PFSK-1 (cell line): Measurements from ENCODE around the gene JPH3.

Experiments
- POLR2AphosphoS5 ChIP-seq: IDR thresholded peaks from 2 replicates; pipeline ENCODE4 v1.6.1; 2012; ENCODE audit warnings: low read depth, mild to moderate bottlenecking, control low read depth, low read length, moderate library complexity
- SIN3A ChIP-seq: IDR thresholded peaks from 2 replicates; pipeline ENCODE4 v1.6.1; 2012; ENCODE audit warnings: mild to moderate bottlenecking, low read length, moderate library complexity, borderline replicate concordance; ENCODE audit not compliant: insufficient read depth

DNA sequence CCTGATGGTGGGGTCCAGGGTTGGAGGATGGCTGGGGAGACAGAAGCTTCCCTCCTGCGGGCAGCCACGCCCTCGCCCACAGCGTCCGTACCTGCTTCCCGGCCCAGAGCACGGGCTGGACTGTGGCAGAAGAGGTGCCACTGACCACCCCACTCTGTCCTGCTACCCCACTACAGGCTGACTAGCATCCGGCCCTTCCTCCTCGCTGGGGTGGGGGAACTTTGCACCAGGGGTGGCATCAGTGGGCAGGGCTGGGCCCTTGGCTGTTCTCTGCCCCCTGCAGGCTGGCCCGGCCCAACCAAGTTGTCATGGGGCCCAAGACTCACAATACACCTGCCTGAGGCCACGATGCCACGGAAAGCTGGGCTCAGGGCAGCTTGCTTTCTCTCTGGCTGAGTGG, 90.4 kb downstream of the JPH3 start:
- TF ChIP-seq SIN3A (no peak), POLR2AphosphoS5 (no peak)
